H1 (cell line): Measurements from ENCODE around the gene MXRA8.

ENCODE experiments used
- ASH2L ChIP-seq: fragments of 200-600, 300-600 bp; sonication (generic); IDR thresholded peaks from one replicate; pipeline ENCODE4 v1.7.1; 2017; ENCODE audit warnings: low read length
- EZH2 ChIP-seq: fragments of 200-600 bp; sonication (generic); IDR thresholded peaks from 2 replicates; pipeline ENCODE4 v1.7.1; 2012; ENCODE audit warnings: low read depth, mild to moderate bottlenecking, moderate library complexity, low read length, inconsistent platforms; ENCODE audit not compliant: severe bottlenecking
- GABPA ChIP-seq: IDR thresholded peaks from 2 replicates; pipeline ENCODE4 v1.6.1; 2011; ENCODE audit warnings: mild to moderate bottlenecking, low read length, moderate library complexity, borderline replicate concordance; ENCODE audit not compliant: insufficient read depth
- GTF2F1 ChIP-seq: IDR thresholded peaks from 2 replicates; pipeline ENCODE4 v1.6.1; 2012; ENCODE audit warnings: low read depth, low read length, improper control_type of control experiment, borderline replicate concordance
- JUN ChIP-seq: IDR thresholded peaks from 2 replicates; pipeline ENCODE4 v1.6.1; 2011; ENCODE audit warnings: low read depth, mild to moderate bottlenecking, improper control_type of control experiment, low read length
- JUND ChIP-seq: IDR thresholded peaks from 2 replicates; pipeline ENCODE4 v1.6.1; 2011; ENCODE audit warnings: mild to moderate bottlenecking, improper control_type of control experiment, low read length
- KDM5A ChIP-seq: fragments of 200-600 bp; IDR thresholded peaks from 2 replicates; pipeline ENCODE4 v1.7.1; 2012; ENCODE audit warnings: mild to moderate bottlenecking, low read length, inconsistent platforms, mixed read lengths
- POLR2AphosphoS5 ChIP-seq: IDR thresholded peaks from 2 replicates; pipeline ENCODE4 v1.6.1; 2011; ENCODE audit warnings: low read depth, low read length
- RFX5 ChIP-seq: IDR thresholded peaks from 2 replicates; pipeline ENCODE4 v1.6.1; 2011; ENCODE audit warnings: low read depth, low read length, improper control_type of control experiment, borderline replicate concordance
- SRF ChIP-seq: IDR thresholded peaks from 2 replicates; pipeline ENCODE4 v1.6.1; 2011; ENCODE audit warnings: mild to moderate bottlenecking, low read depth, low read length, moderate library complexity
- SUZ12 ChIP-seq: fragments of 200-600 bp; sonication (generic); IDR thresholded peaks from 2 replicates; pipeline ENCODE4 v1.6.1; 2012; ENCODE audit warnings: mild to moderate bottlenecking, inconsistent platforms, low read length, moderate library complexity, mixed read lengths
- TCF12 ChIP-seq: IDR thresholded peaks from 2 replicates; pipeline ENCODE4 v1.6.1; 2011; ENCODE audit warnings: low read depth, mild to moderate bottlenecking, low read length
- TF ChIP-seq, protein P1 (sequence below), 3 experiments: IDR thresholded peaks; 1 replicate in 2 of 3; 2 replicates in 1 of 3; pipeline versions ENCODE4 v1.5.1 to v1.6.1; 2011; ENCODE audit warnings: low read length in 3 of 3, mild to moderate bottlenecking in 3 of 3, inconsistent platforms in 2 of 3, low read depth in 1 of 3, moderate library complexity in 1 of 3; ENCODE audit not compliant: insufficient read depth in 1 of 3; ENCODE audit errors: control extremely low read depth in 1 of 3

DNA sequence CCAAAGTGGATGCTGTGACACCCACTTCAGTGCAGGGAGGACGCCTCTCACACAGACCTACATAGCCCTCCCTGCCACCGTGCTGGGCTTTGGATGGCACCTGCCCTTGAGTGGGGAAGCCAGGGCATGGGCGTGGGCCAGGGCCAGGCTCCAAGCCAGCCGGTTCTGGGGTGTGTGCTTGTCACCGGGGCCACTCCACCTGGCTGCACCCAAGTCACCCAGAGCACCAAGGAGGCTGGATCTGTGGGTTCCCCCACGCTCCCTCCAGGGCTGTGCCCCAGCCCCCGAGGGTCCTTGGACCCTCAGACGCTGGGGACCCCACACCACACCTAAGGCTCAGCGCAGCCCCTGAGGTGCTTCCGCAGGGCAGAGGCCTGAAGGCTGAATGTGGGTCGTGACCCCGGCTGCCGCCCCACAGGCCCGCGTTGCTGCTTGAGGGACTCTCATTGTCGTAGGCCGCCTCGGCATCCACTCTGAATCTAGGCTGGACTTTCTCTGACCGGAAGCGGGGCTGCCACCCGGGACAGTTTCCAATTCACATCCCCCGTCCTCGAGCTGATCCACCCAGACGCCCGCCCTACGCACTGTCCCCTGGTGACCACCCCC, 1.5 kb downstream of the MXRA8 start:
- TF ChIP-seq POLR2AphosphoS5 (no peak), GTF2F1 (no peak), GABPA (no peak), ASH2L (no peak), EZH2 (no peak), JUN (no peak), TCF12 (no peak), SUZ12 (no peak), SRF (no peak), JUND (no peak), RFX5 (no peak), KDM5A (no peak)
- TF ChIP-seq, protein P1, sequence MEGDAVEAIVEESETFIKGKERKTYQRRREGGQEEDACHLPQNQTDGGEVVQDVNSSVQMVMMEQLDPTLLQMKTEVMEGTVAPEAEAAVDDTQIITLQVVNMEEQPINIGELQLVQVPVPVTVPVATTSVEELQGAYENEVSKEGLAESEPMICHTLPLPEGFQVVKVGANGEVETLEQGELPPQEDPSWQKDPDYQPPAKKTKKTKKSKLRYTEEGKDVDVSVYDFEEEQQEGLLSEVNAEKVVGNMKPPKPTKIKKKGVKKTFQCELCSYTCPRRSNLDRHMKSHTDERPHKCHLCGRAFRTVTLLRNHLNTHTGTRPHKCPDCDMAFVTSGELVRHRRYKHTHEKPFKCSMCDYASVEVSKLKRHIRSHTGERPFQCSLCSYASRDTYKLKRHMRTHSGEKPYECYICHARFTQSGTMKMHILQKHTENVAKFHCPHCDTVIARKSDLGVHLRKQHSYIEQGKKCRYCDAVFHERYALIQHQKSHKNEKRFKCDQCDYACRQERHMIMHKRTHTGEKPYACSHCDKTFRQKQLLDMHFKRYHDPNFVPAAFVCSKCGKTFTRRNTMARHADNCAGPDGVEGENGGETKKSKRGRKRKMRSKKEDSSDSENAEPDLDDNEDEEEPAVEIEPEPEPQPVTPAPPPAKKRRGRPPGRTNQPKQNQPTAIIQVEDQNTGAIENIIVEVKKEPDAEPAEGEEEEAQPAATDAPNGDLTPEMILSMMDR (IDR thresholded peaks at IDR 0.05; ENCODE audit: control extremely low read depth in 1 of 3, insufficient read depth in 1 of 3, low read depth in 1 of 3, low read length in 3 of 3): no peak
